Measurements from ENCODE around the gene MRI1. TPM values are rescaled to one million over a fixed set of nuclear protein-coding genes. Genes with fewer than 3 reads are reported as not detected.

Gene MRI1
- total RNA-seq, 4 donors from 2014 or later, result 28.2 to 60.2 (median 38.5) TPM

DNA sequence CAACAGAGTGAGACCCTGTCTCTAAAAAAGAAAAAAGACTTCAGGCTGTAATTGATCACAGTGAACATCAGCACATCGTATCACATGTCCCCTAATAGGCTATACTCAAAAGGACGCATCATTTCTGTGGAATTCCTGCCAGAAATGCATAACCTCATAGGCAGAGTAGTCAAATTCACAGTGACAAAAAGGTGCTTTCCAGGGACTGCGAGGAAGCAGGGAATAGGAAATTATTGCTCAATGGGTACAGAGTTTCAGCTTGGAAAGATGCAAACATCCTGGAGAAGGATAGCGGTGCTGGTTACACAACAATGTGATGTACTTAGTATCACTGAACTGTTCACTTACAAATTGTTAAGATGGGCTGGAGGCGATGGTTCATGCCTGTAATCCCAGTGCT lies 41.1 kb upstream of the MRI1 start:
- TF ChIP-seq EP300 (IDR thresholded peaks at IDR 0.05), result no peak
- TF ChIP-seq POLR2AphosphoS5 (IDR thresholded peaks at IDR 0.05), result no peak
- no peak for TF ChIP-seq POLR2A (IDR thresholded peaks at IDR 0.05; ENCODE audit: low read depth)
- TF ChIP-seq, protein P1, sequence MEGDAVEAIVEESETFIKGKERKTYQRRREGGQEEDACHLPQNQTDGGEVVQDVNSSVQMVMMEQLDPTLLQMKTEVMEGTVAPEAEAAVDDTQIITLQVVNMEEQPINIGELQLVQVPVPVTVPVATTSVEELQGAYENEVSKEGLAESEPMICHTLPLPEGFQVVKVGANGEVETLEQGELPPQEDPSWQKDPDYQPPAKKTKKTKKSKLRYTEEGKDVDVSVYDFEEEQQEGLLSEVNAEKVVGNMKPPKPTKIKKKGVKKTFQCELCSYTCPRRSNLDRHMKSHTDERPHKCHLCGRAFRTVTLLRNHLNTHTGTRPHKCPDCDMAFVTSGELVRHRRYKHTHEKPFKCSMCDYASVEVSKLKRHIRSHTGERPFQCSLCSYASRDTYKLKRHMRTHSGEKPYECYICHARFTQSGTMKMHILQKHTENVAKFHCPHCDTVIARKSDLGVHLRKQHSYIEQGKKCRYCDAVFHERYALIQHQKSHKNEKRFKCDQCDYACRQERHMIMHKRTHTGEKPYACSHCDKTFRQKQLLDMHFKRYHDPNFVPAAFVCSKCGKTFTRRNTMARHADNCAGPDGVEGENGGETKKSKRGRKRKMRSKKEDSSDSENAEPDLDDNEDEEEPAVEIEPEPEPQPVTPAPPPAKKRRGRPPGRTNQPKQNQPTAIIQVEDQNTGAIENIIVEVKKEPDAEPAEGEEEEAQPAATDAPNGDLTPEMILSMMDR (IDR thresholded peaks at IDR 0.05), result no peak
- peaks cover 3 to 8% (median 7%) of the 10 kb centered on the region in 4 donors for H3K4me1 ChIP-seq
- no peaks in the 10 kb centered on the region for H3K36me3 ChIP-seq
- 79% methylated on average over 5 of the region's 5 CpGs for WGBS
- intact Hi-C loops (cut with DNase I), result loop anchor here (5.0 kb wide), 1 partner anchor 446 kb away; no protein-coding TSS in a partner anchor
- H3K9me3 ChIP-seq, result no peaks in the 10 kb centered on the region
- H3K27me3 ChIP-seq, result no peaks in the 10 kb centered on the region
- no peak for DNase-seq (ENCODE audit: extremely low spot score)
- H3K4me3 ChIP-seq, result no peak overlapping the region
- no peak overlapping the region for H3K27ac ChIP-seq (replicated peaks in 1 of 4)

DNA sequence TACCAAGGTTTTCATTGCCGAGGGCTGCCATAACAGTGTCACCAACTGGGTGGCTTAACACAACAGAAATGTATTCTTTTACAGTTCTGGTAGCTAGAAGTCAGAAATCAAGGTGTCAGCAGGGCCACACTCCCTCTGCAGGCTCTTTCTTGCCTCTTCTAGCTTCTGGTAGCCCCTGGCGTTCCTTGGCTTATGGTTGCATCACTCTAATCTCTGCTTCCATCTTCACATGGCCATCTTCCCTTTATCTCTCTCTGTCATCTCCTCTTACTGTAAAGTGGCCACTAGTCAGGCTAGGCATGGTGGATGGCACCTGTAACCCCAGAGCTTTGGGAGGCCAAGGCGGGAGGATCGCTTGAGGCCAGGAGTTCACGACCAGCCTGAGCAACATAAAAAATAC lies 38.0 kb upstream of the MRI1 start:
- TF ChIP-seq, protein P1 (IDR thresholded peaks at IDR 0.05), result no peak
- TF ChIP-seq POLR2AphosphoS5 (IDR thresholded peaks at IDR 0.05) (no peak), POLR2A (IDR thresholded peaks at IDR 0.05; ENCODE audit: low read depth) (no peak), EP300 (IDR thresholded peaks at IDR 0.05) (no peak)
- Histone ChIP-seq H3K4me3 (no peak overlapping the region), H3K27ac (replicated peaks in 1 of 4) (no peak overlapping the region), H3K4me1 (peaks cover 13 to 26% (median 20%) of the 10 kb centered on the region in 4 donors), H3K36me3 (no peaks in the 10 kb centered on the region), H3K9me3 (no peaks in the 10 kb centered on the region), H3K27me3 (no peaks in the 10 kb centered on the region)
- 91% methylated on average over 5 of the region's 5 CpGs for WGBS
- intact Hi-C loops (cut with DNase I), result no loop called here
- DNase-seq (ENCODE audit: extremely low spot score), result no peak

DNA sequence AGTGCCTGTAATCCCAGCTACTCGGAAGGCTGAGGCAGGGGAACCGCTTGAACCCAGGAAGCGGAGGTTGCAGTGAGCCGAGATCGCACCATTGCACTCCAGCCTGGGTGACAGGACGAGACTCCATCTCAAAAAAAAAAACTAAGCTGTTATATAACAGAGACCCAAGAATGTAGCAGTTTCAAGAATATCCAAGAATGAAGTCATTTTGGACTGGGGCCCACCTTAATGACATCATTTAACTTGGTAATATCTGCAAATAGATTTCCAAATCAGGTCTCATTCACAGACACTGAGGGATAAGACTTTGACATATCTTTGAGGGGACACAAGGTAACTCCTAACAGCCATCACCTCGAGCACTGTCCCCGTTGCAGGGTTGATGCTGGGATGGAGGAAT lies 36.5 kb upstream of the MRI1 start:
- intact Hi-C loops (cut with DNase I), result no loop called here
- Histone ChIP-seq H3K9me3 (no peaks in the 10 kb centered on the region), H3K27me3 (no peaks in the 10 kb centered on the region), H3K4me1 (peaks cover 20 to 36% (median 29%) of the 10 kb centered on the region in 4 donors), H3K36me3 (no peaks in the 10 kb centered on the region), H3K27ac (replicated peaks in 1 of 4) (no peak overlapping the region), H3K4me3 (no peak overlapping the region)
- DNase-seq (ENCODE audit: extremely low spot score), result no peak
- WGBS, result 80% methylated on average over 8 of the region's 8 CpGs
- TF ChIP-seq EP300 (IDR thresholded peaks at IDR 0.05) (no peak), POLR2A (IDR thresholded peaks at IDR 0.05; ENCODE audit: low read depth) (no peak), POLR2AphosphoS5 (IDR thresholded peaks at IDR 0.05) (no peak)
- TF ChIP-seq, protein P1 (IDR thresholded peaks at IDR 0.05), result no peak

DNA sequence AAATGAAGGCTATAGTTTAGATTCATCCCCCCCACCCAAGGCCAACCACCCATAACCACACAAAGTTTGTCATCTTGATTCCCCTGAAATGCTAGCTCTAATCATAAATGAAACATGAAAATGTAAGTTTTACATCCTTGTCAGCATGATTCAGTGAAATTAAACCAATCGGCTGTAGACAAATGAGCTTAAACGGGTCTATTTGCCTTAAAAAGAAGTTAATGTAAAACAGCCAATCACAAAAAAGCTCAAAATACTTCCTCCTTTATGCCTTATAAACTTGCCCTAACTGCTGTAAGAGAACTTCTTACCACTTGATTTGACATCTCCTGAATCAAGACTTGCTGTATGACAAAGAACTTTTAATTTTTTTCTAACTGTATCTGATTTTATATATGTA lies 34.5 kb upstream of the MRI1 start:
- WGBS, result 44% methylated on average over 2 of the region's 2 CpGs
- Histone ChIP-seq H3K27me3 (no peaks in the 10 kb centered on the region), H3K36me3 (peaks cover 0 to under 1% (median 0%) of the 10 kb centered on the region in 4 donors), H3K27ac (replicated peaks in 1 of 4) (peak overlapping the region; percentile 85 to 92 (median 91)), H3K4me1 (peaks cover 20 to 36% (median 29%) of the 10 kb centered on the region in 4 donors), H3K4me3 (no peak overlapping the region), H3K9me3 (no peaks in the 10 kb centered on the region)
- intact Hi-C loops (cut with DNase I), result no loop called here
- TF ChIP-seq POLR2AphosphoS5 (IDR thresholded peaks at IDR 0.05) (no peak), EP300 (IDR thresholded peaks at IDR 0.05) (no peak), POLR2A (IDR thresholded peaks at IDR 0.05; ENCODE audit: low read depth) (no peak)
- TF ChIP-seq, protein P1 (IDR thresholded peaks at IDR 0.05), result no peak
- no peak for DNase-seq (ENCODE audit: extremely low spot score)
